Caco-2 (cell line): ENCODE data around the gene DHDDS. TPM values are rescaled to one million over a fixed set of nuclear protein-coding genes. Genes with fewer than 3 reads are reported as not detected.

Source experiments
- BruUV-seq: library from RNA; stranded (reverse); fragments of 400-500 nt; replicated peaks from 2 replicates; lab custom pipeline; 2021; lab: Mats Ljungman, UMichigan
- CTCF ChIA-PET: fragments of 300-600 bp; sonication (Branson Sonifier 250); formaldehyde crosslinking; loops from one replicate; lab custom pipeline; 2022; ENCODE audit warnings: antibody characterized with exemption; lab: Charles Lee
- POLR2A ChIA-PET: fragments of 300-600 bp; sonication (Branson Sonifier 250); formaldehyde crosslinking; loops from one replicate; lab custom pipeline; 2022; ENCODE audit warnings: antibody characterized with exemption; lab: Charles Lee
- DNase-seq, 2 experiments: peaks; one replicate each; pipeline versions ENCODE4 v3.0.0 to v3.0.0-alpha.2; 2020 to 2022
- H3K27me3 ChIP-seq: replicated peaks from 2 replicates; pipeline ENCODE4 v1.6.0; 2011; ENCODE audit warnings: low read length; ENCODE audit not compliant: control insufficient read depth, insufficient read depth
- H3K36me3 ChIP-seq: 2 replicates; pipeline ENCODE4 v1.5.1; 2011; ENCODE audit warnings: low read length; ENCODE audit not compliant: control insufficient read depth, insufficient read depth
- H3K4me1 ChIP-seq: fragments of 250-450 bp; sonication (Bioruptor Pico); 2 replicates; pipeline ENCODE4 v1.5.1; 2020; ENCODE audit warnings: mild to moderate bottlenecking
- H3K4me3 ChIP-seq: 2 replicates; pipeline ENCODE4 v1.5.1; 2011; ENCODE audit warnings: low read depth, mild to moderate bottlenecking, control low read depth, low read length
- H3K9me3 ChIP-seq: fragments of 250-450 bp; sonication (Bioruptor Pico); 2 replicates; pipeline ENCODE4 v1.5.1; 2020; ENCODE audit warnings: mild to moderate bottlenecking, moderate library complexity
- H3K27ac Mint-ChIP-seq: one replicate; pipeline ENCODE4 v1.8.0; 2022; ENCODE audit warnings: mixed read lengths; ENCODE audit not compliant: unreplicated experiment
- H3K27me3 Mint-ChIP-seq: one replicate; pipeline ENCODE4 v1.8.0; 2022; ENCODE audit warnings: mixed read lengths; ENCODE audit not compliant: insufficient read depth, unreplicated experiment
- H3K36me3 Mint-ChIP-seq: one replicate; pipeline ENCODE4 v1.8.0; 2022; ENCODE audit warnings: mild to moderate bottlenecking, mixed read lengths; ENCODE audit not compliant: insufficient read depth, unreplicated experiment
- H3K4me1 Mint-ChIP-seq: one replicate; pipeline ENCODE4 v1.8.0; 2022; ENCODE audit warnings: low read depth, mixed read lengths; ENCODE audit not compliant: unreplicated experiment
- H3K4me3 Mint-ChIP-seq: one replicate; pipeline ENCODE4 v1.8.0; 2022; ENCODE audit warnings: mild to moderate bottlenecking, moderate library complexity, mixed read lengths; ENCODE audit not compliant: unreplicated experiment
- H3K9me3 Mint-ChIP-seq: one replicate; pipeline ENCODE4 v1.8.0; 2022; ENCODE audit warnings: mixed read lengths; ENCODE audit not compliant: unreplicated experiment
- CTCF ChIP-seq, 2 experiments: fragments of 200-600 bp in 1 of 2; IDR thresholded peaks; 1 replicate in 1 of 2; 2 replicates in 1 of 2; pipeline versions ENCODE4 v1.5.1 to v1.8.0; 2011 to 2022; ENCODE audit warnings: antibody characterized with exemption in 1 of 2, control low read depth in 1 of 2, inconsistent platforms in 1 of 2, low read depth in 1 of 2, low read length in 1 of 2, mild to moderate bottlenecking in 1 of 2, moderate library complexity in 1 of 2; ENCODE audit not compliant: insufficient read depth in 1 of 2, severe bottlenecking in 1 of 2, unreplicated experiment in 1 of 2
- intact Hi-C: fragments of 100-400 bp; cut with micrococcal nuclease; formaldehyde crosslinking; loops from one replicate; pipeline ENCODE4 v1.10.0; 2022; ENCODE audit not compliant: unreplicated experiment
- total RNA-seq: library from RNA; stranded (reverse); gene quantifications from 2 replicates; pipeline ENCODE4 v1.2.3, GENCODE V29; 2022

Gene DHDDS
- total RNA-seq, 1 experiment from 2014 or later, result 55.6 TPM

- H3K4me3 ChIP-seq, result peak within 1 kb of the TSS; percentile 78
- ChIA-PET POLR2A (interaction anchor here (0.7 to 1.7 kb wide), 2 partner anchors 40 to 418 kb away, joined by 3 to 8 read pairs; partner anchors contain the start of genes DHDDS and GPN2), CTCF (interaction anchor here (0.6 to 1.6 kb wide), 3 partner anchors 28 to 150 kb away, joined by 3 to 7 read pairs (median 6); partner anchors contain the start of gene DHDDS)
- peak within 1 kb of the TSS; percentile 88 for H3K27ac Mint-ChIP-seq
- peaks cover 2% of the 10 kb centered on the region for H3K36me3 ChIP-seq
- no peaks in the 10 kb centered on the region for H3K27me3 Mint-ChIP-seq
- peaks cover 71% of the 10 kb centered on the region for H3K36me3 Mint-ChIP-seq
- no peaks in the 10 kb centered on the region for H3K9me3 ChIP-seq
- H3K9me3 Mint-ChIP-seq, result no peaks in the 10 kb centered on the region
- peaks cover 15% of the 10 kb centered on the region for H3K4me1 ChIP-seq
- no TSS peak for BruUV-seq
- peaks cover 12% of the 10 kb centered on the region for H3K4me1 Mint-ChIP-seq
- no peak for TF ChIP-seq CTCF (IDR thresholded peaks at IDR 0.05; ENCODE audit: insufficient read depth in 1 of 2, low read depth in 1 of 2, low read length in 1 of 2, severe bottlenecking in 1 of 2, unreplicated experiment in 1 of 2)
- intact Hi-C loops, result loop anchor here (5.0 kb wide), 1 partner anchor 120 kb away; the partner anchor contains the start of gene CRYBG2
- DNase-seq, result peak; percentile 92 to 93
- H3K27me3 ChIP-seq, result no peaks in the 10 kb centered on the region
- H3K4me3 Mint-ChIP-seq, result peak within 1 kb of the TSS; percentile 80
Observed at GRCh38 chr1:26472320-26472900, 40.3 kb downstream of the DHDDS start, which contains the start of gene HMGN2. Gene HMGN2, plus strand, starts transcription at chr1:26472440. Its CDS starts 173 bp downstream, at chr1:26472613.

- POLR2A ChIA-PET, result interaction anchor here (0.6 to 0.7 kb wide), 2 partner anchors 151 to 417 kb away, joined by 3 read pairs; partner anchors contain the start of gene GPN2
Observed at GRCh38 chr1:26472901-26473845, 41.1 kb downstream of the DHDDS start.

More at GRCh38 chr1:26472901-26473845, 41.1 kb downstream of the DHDDS start:
- Mint-ChIP-seq H3K4me3 (peak overlapping the region; percentile 80), H3K27ac (peak overlapping the region; percentile 45), H3K4me1 (peaks cover 12% of the 10 kb centered on the region), H3K27me3 (no peaks in the 10 kb centered on the region), H3K36me3 (peaks cover 74% of the 10 kb centered on the region), H3K9me3 (no peaks in the 10 kb centered on the region)
- intact Hi-C loops, result loop anchor here (5.0 kb wide), 1 partner anchor 121 kb away; the partner anchor contains the start of gene CRYBG2
- TSS peak; percentile 48 for BruUV-seq
- Histone ChIP-seq H3K27me3 (no peaks in the 10 kb centered on the region), H3K4me3 (peak overlapping the region; percentile 78), H3K36me3 (peaks cover 3% of the 10 kb centered on the region), H3K4me1 (peaks cover 15% of the 10 kb centered on the region), H3K9me3 (no peaks in the 10 kb centered on the region)
- peak; percentile 89 to 92 for DNase-seq
- TF ChIP-seq CTCF (IDR thresholded peaks at IDR 0.05; ENCODE audit: insufficient read depth in 1 of 2, low read depth in 1 of 2, low read length in 1 of 2, severe bottlenecking in 1 of 2, unreplicated experiment in 1 of 2), result no peak
- CTCF ChIA-PET, result interaction anchor here (1.6 kb wide), 1 partner anchor 27 kb away, joined by 7 read pairs; no protein-coding TSS in a partner anchor
